Epithelial cell of esophagus (primary cell): ENCODE results near the gene MYF6.

Source experiments
- DNase-seq: peaks from one replicate; pipeline ENCODE4 v3.0.0; 2010; ENCODE audit warnings: low read depth
- H3K4me3 ChIP-seq: 2 replicates; pipeline ENCODE4 v1.5.1; 2011; ENCODE audit warnings: mild to moderate bottlenecking, low read length, control low read depth
- TF ChIP-seq, protein P1 (sequence below): IDR thresholded peaks from 2 replicates; pipeline ENCODE4 v1.5.1; 2011; ENCODE audit warnings: low read depth, mild to moderate bottlenecking, low read length, control low read depth, inconsistent platforms; ENCODE audit not compliant: insufficient read depth; ENCODE audit errors: missing control alignments

Gene MYF6

DNA sequence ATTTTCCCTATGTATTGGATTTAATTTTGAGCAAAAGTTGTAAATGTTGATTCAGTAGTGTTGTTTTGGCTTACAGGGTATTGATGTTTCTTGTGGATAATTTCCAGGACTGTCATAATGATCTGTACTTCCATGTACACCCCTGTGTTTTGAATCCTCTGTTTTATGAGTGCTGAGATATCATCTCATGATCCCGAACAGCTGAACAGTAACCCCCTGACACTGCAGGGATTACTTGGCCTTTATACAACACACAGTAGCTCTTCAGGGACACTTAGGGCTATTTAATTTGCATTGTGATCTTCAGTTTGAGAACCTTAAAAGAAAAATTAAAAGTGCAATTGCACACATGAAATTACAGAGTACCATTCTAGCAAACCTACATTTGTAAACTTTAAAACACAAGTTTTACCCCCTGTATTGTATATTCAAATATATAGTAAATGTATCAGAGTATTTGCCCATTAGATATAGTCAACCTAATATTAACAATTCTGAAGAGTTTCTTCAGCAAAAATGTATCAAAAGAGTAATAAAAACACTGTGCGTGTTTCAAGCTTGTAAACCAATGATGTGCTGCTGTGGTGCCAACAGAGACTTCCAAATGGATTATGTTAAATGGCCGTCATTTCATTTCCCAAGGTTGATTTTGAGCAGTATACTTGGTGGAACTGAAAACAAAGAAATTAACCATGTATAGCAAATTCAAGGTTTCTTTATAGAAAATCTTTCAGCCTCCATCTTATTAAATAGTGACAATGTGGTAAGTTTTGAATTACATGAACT, 27.9 kb upstream of the MYF6 start:
- no peak for DNase-seq
- H3K4me3 ChIP-seq = no peak overlapping the region
- TF ChIP-seq, protein P1, sequence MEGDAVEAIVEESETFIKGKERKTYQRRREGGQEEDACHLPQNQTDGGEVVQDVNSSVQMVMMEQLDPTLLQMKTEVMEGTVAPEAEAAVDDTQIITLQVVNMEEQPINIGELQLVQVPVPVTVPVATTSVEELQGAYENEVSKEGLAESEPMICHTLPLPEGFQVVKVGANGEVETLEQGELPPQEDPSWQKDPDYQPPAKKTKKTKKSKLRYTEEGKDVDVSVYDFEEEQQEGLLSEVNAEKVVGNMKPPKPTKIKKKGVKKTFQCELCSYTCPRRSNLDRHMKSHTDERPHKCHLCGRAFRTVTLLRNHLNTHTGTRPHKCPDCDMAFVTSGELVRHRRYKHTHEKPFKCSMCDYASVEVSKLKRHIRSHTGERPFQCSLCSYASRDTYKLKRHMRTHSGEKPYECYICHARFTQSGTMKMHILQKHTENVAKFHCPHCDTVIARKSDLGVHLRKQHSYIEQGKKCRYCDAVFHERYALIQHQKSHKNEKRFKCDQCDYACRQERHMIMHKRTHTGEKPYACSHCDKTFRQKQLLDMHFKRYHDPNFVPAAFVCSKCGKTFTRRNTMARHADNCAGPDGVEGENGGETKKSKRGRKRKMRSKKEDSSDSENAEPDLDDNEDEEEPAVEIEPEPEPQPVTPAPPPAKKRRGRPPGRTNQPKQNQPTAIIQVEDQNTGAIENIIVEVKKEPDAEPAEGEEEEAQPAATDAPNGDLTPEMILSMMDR = no peak

DNA sequence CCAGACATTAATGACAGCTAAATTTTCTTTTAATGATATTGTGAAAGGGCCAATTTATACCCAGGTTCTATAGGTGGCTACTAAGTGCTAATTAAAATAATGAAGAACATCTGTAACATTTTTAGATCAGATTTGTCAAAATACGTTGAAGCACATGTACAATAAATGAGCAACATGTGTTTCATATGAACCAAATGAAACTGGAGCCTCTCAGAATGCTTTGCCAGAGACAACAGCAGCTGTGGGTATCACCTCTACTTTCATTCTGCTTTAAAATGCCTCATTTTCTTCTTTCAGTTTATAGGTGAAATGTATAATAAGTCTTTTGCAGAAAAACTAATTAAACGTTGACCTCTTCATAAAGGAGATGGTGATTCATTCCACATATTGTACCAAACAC, 26.1 kb upstream of the MYF6 start:
- H3K4me3 ChIP-seq = no peak overlapping the region
- TF ChIP-seq, protein P1 = no peak
- DNase-seq = no peak

DNA sequence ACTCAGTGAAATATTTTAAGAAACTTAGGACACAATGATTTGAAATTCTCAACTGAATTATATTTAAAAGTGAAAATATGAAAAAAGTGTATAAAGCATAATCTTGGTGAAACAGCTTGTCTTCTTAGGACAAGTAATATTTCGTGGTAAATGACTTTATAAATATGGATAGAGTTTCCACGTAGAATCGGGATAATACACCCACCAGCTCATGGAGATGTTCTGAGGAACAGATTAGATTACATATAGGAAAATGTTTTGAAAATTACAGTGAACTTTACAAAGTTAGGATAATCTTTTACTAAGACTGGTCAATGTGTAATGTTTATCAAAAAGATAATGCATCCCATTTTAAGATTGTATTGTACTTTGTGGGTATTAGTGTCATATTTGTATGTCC, 25.6 kb upstream of the MYF6 start:
- TF ChIP-seq, protein P1 = no peak
- no peak overlapping the region for H3K4me3 ChIP-seq
- no peak for DNase-seq

DNA sequence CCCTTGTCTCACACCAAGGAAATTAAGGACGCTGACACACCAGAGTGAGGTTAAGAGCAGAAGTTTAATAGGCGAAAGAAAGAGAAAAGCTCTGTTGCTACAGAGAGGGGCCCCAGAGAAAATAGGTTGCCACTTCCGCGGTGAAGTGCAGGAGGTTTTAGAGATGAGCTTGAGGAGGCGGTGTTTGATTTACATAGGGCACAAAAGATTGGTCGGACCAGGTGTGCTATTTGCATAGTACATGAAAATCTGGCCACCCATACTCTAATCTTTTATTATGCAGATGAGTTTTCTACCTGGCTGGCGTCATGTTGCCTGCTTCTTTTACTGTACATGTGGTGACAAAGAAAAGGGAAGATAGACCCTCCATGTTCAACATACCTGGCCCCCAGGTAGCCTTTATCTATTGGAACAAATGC, 23.3 kb upstream of the MYF6 start:
- DNase-seq = peak; percentile 40
- H3K4me3 ChIP-seq = no peak overlapping the region
- TF ChIP-seq, protein P1 = no peak

DNA sequence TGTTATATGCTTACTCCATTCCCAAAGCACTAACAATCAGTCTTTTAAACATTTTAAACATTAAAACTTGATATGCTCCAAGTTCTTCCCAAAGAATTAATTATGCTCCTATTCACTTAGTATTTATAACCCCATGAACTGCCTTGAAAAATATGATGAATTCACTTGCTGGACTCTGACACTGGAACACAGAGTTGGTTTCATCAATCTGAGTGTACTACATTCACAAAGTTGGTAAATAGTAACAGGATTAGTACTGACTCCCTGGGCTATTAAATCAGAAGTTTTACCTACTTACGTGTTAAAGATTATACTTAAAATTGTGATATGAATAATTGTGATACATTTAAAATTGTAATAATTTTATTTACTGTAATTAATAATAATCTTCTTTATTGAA, 17.3 kb upstream of the MYF6 start:
- no peak overlapping the region for H3K4me3 ChIP-seq
- TF ChIP-seq, protein P1 = no peak
- DNase-seq = no peak

DNA sequence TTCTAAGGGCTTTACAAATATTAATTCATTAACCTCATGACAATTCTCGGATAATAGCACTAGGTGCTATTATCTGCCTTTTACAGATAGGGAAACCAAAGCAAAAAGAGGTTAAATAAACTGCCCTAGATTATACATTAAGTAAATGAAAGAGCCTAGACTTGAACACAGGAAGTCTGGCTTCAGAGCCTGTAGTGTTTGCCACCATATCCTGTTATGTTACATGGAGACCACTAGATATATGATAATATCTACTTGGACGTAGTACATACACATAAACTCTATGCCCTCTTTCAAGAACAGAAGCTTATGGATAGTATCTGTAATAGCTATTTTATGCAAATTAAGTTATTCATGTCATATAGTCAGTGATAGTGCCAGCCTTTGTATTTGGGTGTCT, 16.9 kb upstream of the MYF6 start:
- no peak overlapping the region for H3K4me3 ChIP-seq
- TF ChIP-seq, protein P1 = no peak
- no peak for DNase-seq

DNA sequence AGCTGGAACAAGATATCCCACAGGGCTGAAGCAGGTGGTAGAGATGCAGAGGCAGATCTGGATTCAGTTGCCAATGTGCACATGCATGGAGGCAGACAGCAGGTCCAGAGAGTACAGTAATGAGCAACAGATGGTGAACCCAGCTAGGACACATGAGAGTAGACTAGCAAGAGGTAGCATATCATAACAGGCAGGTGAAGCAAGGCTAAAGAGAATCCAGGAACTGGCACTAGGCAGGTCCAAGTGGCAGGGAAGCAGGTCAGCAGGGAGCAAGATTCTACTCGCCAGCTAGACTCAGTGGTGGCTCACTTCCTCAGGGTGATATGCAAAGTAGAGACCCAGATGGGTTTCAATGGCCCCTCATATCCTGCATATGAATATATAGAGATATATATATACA, 15.3 kb upstream of the MYF6 start:
- no peak overlapping the region for H3K4me3 ChIP-seq
- TF ChIP-seq, protein P1 = no peak
- no peak for DNase-seq
